Esophagus mucosa (tissue), 1 donor: ENCODE measurements around the gene CNOT1. TPM values are rescaled to one million over a fixed set of nuclear protein-coding genes. Genes with fewer than 3 reads are reported as not detected.

ENCODE experiments used
- ATAC-seq: fragments of 200-7000 bp; cut with Tn5 transposase; one replicate; pipeline ENCODE4 v1.9.1; 2020
- total RNA-seq: library from RNA; stranded (reverse); gene quantifications from one replicate; pipeline ENCODE4 v1.2.4, GENCODE V29; 2023
- donor health status: DM: yes; HTN: yes; CAD: no.

The CNOT1 gene
- total RNA-seq, 1 donor from 2014 or later = 196 TPM

- no peak for ATAC-seq
These were observed 148.3 kb downstream of the CNOT1 start for GRCh38 chr16:58481226-58481869.

- ATAC-seq = no peak
These were observed 151.2 kb downstream of the CNOT1 start for GRCh38 chr16:58478427-58478826.

GRCh38 chr16:58476791-58477190, 152.8 kb downstream of the CNOT1 start:
- ATAC-seq = no peak

- ATAC-seq = no peak
These were observed 154.5 kb downstream of the CNOT1 start for GRCh38 chr16:58475091-58475619.

- no peak for ATAC-seq
These were observed 155.3 kb downstream of the CNOT1 start for GRCh38 chr16:58474296-58474695.

GRCh38 chr16:58472827-58473226, 156.8 kb downstream of the CNOT1 start:
- ATAC-seq = no peak

- ATAC-seq = no peak
These were observed 157.4 kb downstream of the CNOT1 start for GRCh38 chr16:58472266-58472665.

GRCh38 chr16:58471209-58471975, 158.2 kb downstream of the CNOT1 start:
- no peak for ATAC-seq

Other genes starting within 250 kb of the CNOT1 start
- gene GINS3, start 237.4 kb downstream of the CNOT1 start, total RNA-seq = 13.7 TPM
- 31.6 TPM for gene NDRG4, start 129.7 kb downstream of the CNOT1 start, total RNA-seq
- gene SETD6, start 114.3 kb downstream of the CNOT1 start, total RNA-seq = 11.7 TPM
- gene SLC38A7, start 54.9 kb upstream of the CNOT1 start, total RNA-seq = 7.5 TPM
- 98.2 TPM for gene GOT2, start 104.5 kb upstream of the CNOT1 start, total RNA-seq